ENCODE measurements around the gene SLC34A1.

SLC34A1 gene

DNA sequence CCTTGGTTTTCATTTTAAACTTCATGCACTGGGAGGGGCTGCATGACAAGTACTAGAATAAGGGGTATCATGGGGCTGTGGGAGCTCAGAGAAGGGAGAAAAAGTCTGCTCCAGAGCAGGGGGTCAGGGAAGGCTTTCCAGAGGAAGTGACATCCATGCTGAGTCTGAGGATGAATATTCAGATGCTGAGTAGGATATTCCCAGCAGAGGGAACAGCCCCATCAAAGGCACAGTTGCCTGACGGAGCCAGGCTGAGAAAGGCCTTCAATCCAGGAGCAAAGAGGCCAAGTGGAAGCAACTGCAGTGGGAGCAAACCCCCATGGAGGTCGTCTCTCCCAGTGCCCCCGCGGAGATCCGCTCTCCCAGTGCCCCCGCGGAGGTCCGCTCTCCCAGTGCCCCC is 11.8 kb downstream of the SLC34A1 start:
- Histone ChIP-seq H3K4me1 (ENCODE audit: control insufficient read depth, low read depth, low read length) (no peaks in the 10 kb centered on the region), H4K8ac (ENCODE audit: low read depth, low read length) (no peak overlapping the region)

DNA sequence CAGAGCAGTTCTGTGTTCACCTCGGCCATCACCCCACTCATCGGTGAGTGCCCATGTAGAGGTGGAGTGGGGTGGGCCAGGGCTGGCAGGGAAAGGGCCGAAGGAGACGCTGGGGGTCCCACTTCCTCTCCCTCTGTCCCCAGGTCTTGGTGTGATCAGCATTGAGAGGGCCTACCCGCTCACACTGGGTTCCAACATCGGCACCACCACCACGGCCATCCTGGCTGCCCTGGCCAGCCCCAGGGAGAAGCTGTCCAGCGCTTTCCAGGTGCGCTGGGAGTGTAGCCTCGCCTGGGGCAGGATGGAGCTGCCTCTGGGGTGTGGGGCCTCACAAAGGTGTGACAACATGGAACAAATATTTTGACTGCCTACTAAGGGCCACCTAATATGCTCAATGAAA is 12.6 kb downstream of the SLC34A1 start:
- WGBS (ENCODE audit: extremely low coverage, insufficient coverage, low lambda C conversion rate), result no CpG with 5 or more reads among the region's 10 CpGs
- Histone ChIP-seq H2AK5ac (ENCODE audit: low read length) (no peak overlapping the region), H2BK5ac (ENCODE audit: low read length) (no peak overlapping the region), H2BK15ac (replicated peaks; ENCODE audit: low read depth) (no peak overlapping the region), H2BK120ac (ENCODE audit: low read depth, low read length) (no peak overlapping the region), H4K5ac (ENCODE audit: low read length) (no peak overlapping the region), H3K36me3 (ENCODE audit: control insufficient read depth, insufficient read depth, low read length) (no peaks in the 10 kb centered on the region), H3K56ac (ENCODE audit: low read length) (peak overlapping the region; percentile 15), H3K27me3 (ENCODE audit: insufficient read depth, low read length, poor library complexity) (peaks cover 2% of the 10 kb centered on the region), H3K4me1 (ENCODE audit: control insufficient read depth, low read depth, low read length) (no peaks in the 10 kb centered on the region), H3K4me3 (ENCODE audit: low read length) (no peak overlapping the region), H3K27ac (ENCODE audit: low read depth, low read length) (no peak overlapping the region), H3K18ac (ENCODE audit: low read length) (no peak overlapping the region), H3K79me1 (ENCODE audit: low read length) (no peaks in the 10 kb centered on the region), H3K23ac (ENCODE audit: low read length) (no peak overlapping the region), H3K4me2 (ENCODE audit: low read length) (no peak overlapping the region), H3K4ac (ENCODE audit: low read depth, low read length) (no peak overlapping the region), H4K8ac (ENCODE audit: low read depth, low read length) (no peak overlapping the region), H3K79me2 (ENCODE audit: control insufficient read depth, insufficient read depth, low read length) (no peaks in the 10 kb centered on the region), H3K9ac (ENCODE audit: low read length) (no peak overlapping the region)
- DNase-seq, result no peak

More for the DNA sequence above, 11.8 kb downstream of the SLC34A1 start:
- H2AK5ac ChIP-seq (ENCODE audit: low read length), result no peak overlapping the region
- no peak overlapping the region for H2BK15ac ChIP-seq (replicated peaks; ENCODE audit: low read depth)
- H3K27me3 ChIP-seq (ENCODE audit: insufficient read depth, low read length, poor library complexity), result no peaks in the 10 kb centered on the region
- H3K4ac ChIP-seq (ENCODE audit: low read depth, low read length), result no peak overlapping the region
- no peak overlapping the region for H3K23ac ChIP-seq (ENCODE audit: low read length)
- H3K9ac ChIP-seq (ENCODE audit: low read length), result no peak overlapping the region
- H3K4me2 ChIP-seq (ENCODE audit: low read length), result no peak overlapping the region
- no peaks in the 10 kb centered on the region for H3K36me3 ChIP-seq (ENCODE audit: control insufficient read depth, insufficient read depth, low read length)
- no peaks in the 10 kb centered on the region for H3K79me1 ChIP-seq (ENCODE audit: low read length)
- DNase-seq, result no peak
- no peaks in the 10 kb centered on the region for H3K79me2 ChIP-seq (ENCODE audit: control insufficient read depth, insufficient read depth, low read length)
- H2BK120ac ChIP-seq (ENCODE audit: low read depth, low read length), result no peak overlapping the region
- no peak overlapping the region for H3K27ac ChIP-seq (ENCODE audit: low read depth, low read length)
- no peak overlapping the region for H4K5ac ChIP-seq (ENCODE audit: low read length)
- H3K4me3 ChIP-seq (ENCODE audit: low read length), result no peak overlapping the region
- H3K56ac ChIP-seq (ENCODE audit: low read length), result no peak overlapping the region
- no peak overlapping the region for H2BK5ac ChIP-seq (ENCODE audit: low read length)
- no peak overlapping the region for H3K18ac ChIP-seq (ENCODE audit: low read length)
- no CpG with 5 or more reads among the region's 8 CpGs for WGBS (ENCODE audit: extremely low coverage, insufficient coverage, low lambda C conversion rate)

DNA sequence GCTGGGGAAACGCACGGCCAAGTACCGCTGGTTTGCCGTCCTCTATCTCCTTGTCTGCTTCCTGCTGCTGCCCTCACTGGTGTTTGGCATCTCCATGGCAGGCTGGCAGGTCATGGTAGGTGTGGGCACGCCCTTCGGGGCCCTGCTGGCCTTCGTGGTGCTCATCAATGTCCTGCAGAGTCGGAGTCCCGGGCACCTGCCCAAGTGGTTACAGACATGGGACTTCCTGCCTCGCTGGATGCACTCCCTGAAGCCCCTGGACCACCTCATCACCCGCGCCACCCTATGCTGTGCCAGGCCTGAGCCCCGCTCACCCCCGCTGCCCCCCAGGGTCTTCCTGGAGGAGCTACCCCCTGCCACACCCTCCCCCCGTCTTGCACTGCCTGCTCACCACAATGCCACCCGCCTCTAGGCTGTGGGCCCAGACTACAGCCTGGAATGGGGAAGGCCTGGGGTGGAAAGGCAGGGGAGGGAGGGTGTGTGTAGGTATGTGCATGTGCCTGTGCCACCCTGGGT is 13.7 kb downstream of the SLC34A1 start:
- peaks cover 2% of the 10 kb centered on the region for H3K27me3 ChIP-seq (ENCODE audit: insufficient read depth, low read length, poor library complexity)

DNA sequence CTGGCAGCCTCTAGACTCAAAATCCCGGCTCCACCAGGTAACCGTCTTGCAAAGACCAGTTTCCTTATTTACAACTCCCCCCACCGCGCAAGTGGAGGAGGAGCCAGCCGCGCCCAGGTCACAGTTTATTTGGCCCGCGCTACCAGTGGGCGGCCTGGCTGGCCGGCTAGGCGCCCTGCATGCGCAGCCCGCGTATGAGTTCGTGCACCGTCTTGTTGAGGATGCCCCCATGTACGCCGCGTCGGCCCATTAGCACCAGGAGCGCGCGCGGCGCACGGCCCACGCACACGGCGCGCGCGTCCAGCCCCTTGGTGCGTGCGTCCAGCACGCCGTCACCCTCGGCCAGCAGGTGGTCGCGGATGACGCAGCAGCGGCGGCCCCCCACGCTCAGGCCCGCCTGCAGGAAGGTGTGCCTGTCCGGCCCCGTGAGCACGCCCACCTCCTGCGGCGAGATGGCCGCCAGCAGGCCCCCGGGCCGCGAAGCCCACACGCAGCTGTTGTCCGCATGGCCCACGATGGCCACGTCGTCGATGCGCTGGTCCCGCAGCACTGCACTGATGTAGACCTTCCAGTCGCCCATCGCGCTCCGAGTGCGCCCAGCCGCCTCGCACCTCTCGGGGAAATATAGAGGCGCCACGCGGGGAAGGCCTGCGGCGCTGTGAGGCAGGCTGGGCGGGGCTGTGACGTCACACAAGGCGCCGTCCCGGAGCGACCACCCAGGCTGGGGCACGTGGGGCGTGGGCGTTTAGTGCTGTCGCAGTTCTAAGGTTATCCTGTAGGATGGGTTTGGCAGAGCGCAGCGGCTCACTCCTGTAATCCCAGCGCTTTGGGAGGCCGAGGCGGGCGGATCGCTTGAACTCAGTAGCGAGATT is 16.0 kb downstream of the SLC34A1 start, which contains the start of gene PFN3:
PFN3 (minus strand) TSS at position 665 of the 872 bp plus-strand sequence; CDS start at position 580, 85 bp downstream.
- Histone ChIP-seq H2BK5ac (ENCODE audit: low read length) (no peak within 1 kb of the TSS), H4K8ac (ENCODE audit: low read depth, low read length) (no peak within 1 kb of the TSS), H3K79me2 (ENCODE audit: control insufficient read depth, insufficient read depth, low read length) (no peaks in the 10 kb centered on the region), H2BK15ac (replicated peaks; ENCODE audit: low read depth) (no peak within 1 kb of the TSS), H3K4me3 (ENCODE audit: low read length) (no peak within 1 kb of the TSS), H3K4ac (ENCODE audit: low read depth, low read length) (no peak within 1 kb of the TSS), H2AK5ac (ENCODE audit: low read length) (no peak within 1 kb of the TSS), H3K9ac (ENCODE audit: low read length) (no peak within 1 kb of the TSS), H3K23ac (ENCODE audit: low read length) (no peak within 1 kb of the TSS), H2BK120ac (ENCODE audit: low read depth, low read length) (no peak within 1 kb of the TSS), H3K27ac (ENCODE audit: low read depth, low read length) (no peak within 1 kb of the TSS), H3K56ac (ENCODE audit: low read length) (peak within 1 kb of the TSS; percentile 7), H3K79me1 (ENCODE audit: low read length) (no peaks in the 10 kb centered on the region), H3K4me1 (ENCODE audit: control insufficient read depth, low read depth, low read length) (no peaks in the 10 kb centered on the region), H3K27me3 (ENCODE audit: insufficient read depth, low read length, poor library complexity) (peaks cover 2% of the 10 kb centered on the region), H3K4me2 (ENCODE audit: low read length) (no peak within 1 kb of the TSS), H3K36me3 (ENCODE audit: control insufficient read depth, insufficient read depth, low read length) (no peaks in the 10 kb centered on the region), H4K5ac (ENCODE audit: low read length) (no peak within 1 kb of the TSS), H3K18ac (ENCODE audit: low read length) (no peak within 1 kb of the TSS)
- WGBS (ENCODE audit: extremely low coverage, insufficient coverage, low lambda C conversion rate), result no CpG with 5 or more reads among the region's 92 CpGs
- no peak for DNase-seq

More for the DNA sequence above, 13.7 kb downstream of the SLC34A1 start:
- Histone ChIP-seq H4K5ac (ENCODE audit: low read length) (no peak overlapping the region), H3K36me3 (ENCODE audit: control insufficient read depth, insufficient read depth, low read length) (no peaks in the 10 kb centered on the region), H3K4me1 (ENCODE audit: control insufficient read depth, low read depth, low read length) (no peaks in the 10 kb centered on the region), H2AK5ac (ENCODE audit: low read length) (no peak overlapping the region), H2BK15ac (replicated peaks; ENCODE audit: low read depth) (no peak overlapping the region), H3K4me2 (ENCODE audit: low read length) (no peak overlapping the region), H3K9ac (ENCODE audit: low read length) (no peak overlapping the region), H3K79me2 (ENCODE audit: control insufficient read depth, insufficient read depth, low read length) (no peaks in the 10 kb centered on the region), H2BK5ac (ENCODE audit: low read length) (no peak overlapping the region), H3K79me1 (ENCODE audit: low read length) (no peaks in the 10 kb centered on the region), H2BK120ac (ENCODE audit: low read depth, low read length) (no peak overlapping the region), H3K4ac (ENCODE audit: low read depth, low read length) (no peak overlapping the region), H3K23ac (ENCODE audit: low read length) (no peak overlapping the region), H3K27ac (ENCODE audit: low read depth, low read length) (no peak overlapping the region), H3K56ac (ENCODE audit: low read length) (no peak overlapping the region), H4K8ac (ENCODE audit: low read depth, low read length) (no peak overlapping the region), H3K4me3 (ENCODE audit: low read length) (no peak overlapping the region), H3K18ac (ENCODE audit: low read length) (no peak overlapping the region)
- WGBS (ENCODE audit: extremely low coverage, insufficient coverage, low lambda C conversion rate), result no CpG with 5 or more reads among the region's 16 CpGs
- no peak for DNase-seq

DNA sequence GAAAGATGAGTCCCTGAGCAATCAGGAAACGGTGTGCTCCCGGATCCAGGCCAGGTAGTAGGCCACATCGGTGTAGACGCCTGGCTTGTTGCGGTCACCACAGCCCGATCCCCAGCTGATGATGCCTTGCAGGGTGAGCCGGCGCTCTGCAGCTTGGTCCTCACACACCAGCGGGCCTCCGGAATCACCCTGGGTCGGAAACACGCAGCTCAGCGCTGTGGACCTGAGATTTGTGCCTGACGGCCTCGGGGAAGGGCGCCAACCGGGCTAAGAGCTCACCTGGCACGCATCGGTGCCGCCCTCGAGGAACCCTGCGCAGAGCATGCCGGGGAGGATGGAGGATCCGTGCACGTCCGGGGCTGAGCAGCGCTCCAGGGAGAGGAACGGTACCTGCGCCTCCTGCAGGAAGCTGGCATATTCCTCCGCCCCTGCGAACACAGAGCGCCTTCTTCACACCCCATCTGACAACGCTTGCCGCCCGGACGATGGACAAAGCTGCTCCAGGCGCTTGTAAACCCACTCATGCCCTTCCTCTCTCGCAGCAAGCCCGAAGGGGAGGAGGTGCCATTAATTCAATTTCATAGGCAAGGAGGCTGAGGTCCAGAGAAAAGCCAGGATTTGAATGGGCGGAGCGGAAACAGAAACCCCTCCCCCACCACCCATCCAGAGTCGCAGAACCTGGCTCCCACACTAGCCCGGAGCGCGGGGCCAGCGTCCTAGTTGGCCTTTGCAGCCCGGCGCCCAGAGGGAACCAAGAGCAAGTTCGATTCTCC is 18.2 kb downstream of the SLC34A1 start:
- Histone ChIP-seq H2BK15ac (replicated peaks; ENCODE audit: low read depth) (no peak overlapping the region), H3K4ac (ENCODE audit: low read depth, low read length) (no peak overlapping the region), H3K79me1 (ENCODE audit: low read length) (no peaks in the 10 kb centered on the region), H3K4me2 (ENCODE audit: low read length) (peak overlapping the region; percentile 34), H2BK5ac (ENCODE audit: low read length) (no peak overlapping the region), H2BK120ac (ENCODE audit: low read depth, low read length) (no peak overlapping the region), H4K8ac (ENCODE audit: low read depth, low read length) (no peak overlapping the region), H3K79me2 (ENCODE audit: control insufficient read depth, insufficient read depth, low read length) (no peaks in the 10 kb centered on the region), H3K56ac (ENCODE audit: low read length) (peak overlapping the region; percentile 61), H3K23ac (ENCODE audit: low read length) (no peak overlapping the region), H2AK5ac (ENCODE audit: low read length) (no peak overlapping the region), H3K18ac (ENCODE audit: low read length) (no peak overlapping the region), H3K27me3 (ENCODE audit: insufficient read depth, low read length, poor library complexity) (peaks cover 4% of the 10 kb centered on the region), H3K4me1 (ENCODE audit: control insufficient read depth, low read depth, low read length) (no peaks in the 10 kb centered on the region), H3K27ac (ENCODE audit: low read depth, low read length) (no peak overlapping the region), H4K5ac (ENCODE audit: low read length) (no peak overlapping the region), H3K9ac (ENCODE audit: low read length) (peak overlapping the region; percentile 8), H3K36me3 (ENCODE audit: control insufficient read depth, insufficient read depth, low read length) (no peaks in the 10 kb centered on the region), H3K4me3 (ENCODE audit: low read length) (no peak overlapping the region)
- DNase-seq, result peak; percentile 92
- no CpG with 5 or more reads among the region's 49 CpGs for WGBS (ENCODE audit: extremely low coverage, insufficient coverage, low lambda C conversion rate)

All from mesendoderm (in vitro differentiated cells).